Lung (tissue), 12 donors: ENCODE measurements around the gene SPTBN1. TPM values are rescaled to one million over a fixed set of nuclear protein-coding genes. Genes with fewer than 3 reads are reported as not detected.

Experiments used
- ATAC-seq: fragments of 200-7000 bp; cut with Tn5 transposase; one replicate; pipeline ENCODE4 v1.9.1; 2020; ENCODE audit warnings: moderate number of reproducible peaks; ENCODE audit not compliant: insufficient read depth, low FRiP score
- DNase-seq, 3 donors: peaks; one replicate each; pipeline ENCODE4 v3.0.0-alpha.2; 2013 to 2017
- H3K27ac ChIP-seq, 2 donors: one replicate each; pipeline ENCODE4 v1.5.1; 2013; ENCODE audit warnings: mild to moderate bottlenecking in 2 of 2, moderate library complexity in 2 of 2, control low read depth in 1 of 2, inconsistent platforms in 1 of 2, low read depth in 1 of 2, low read length in 1 of 2
- H3K27me3 ChIP-seq, 3 donors: one replicate each; pipeline ENCODE4 v1.5.1; 2013; ENCODE audit warnings: low read length in 2 of 3; ENCODE audit not compliant: control insufficient read depth in 3 of 3, insufficient read depth in 3 of 3
- H3K36me3 ChIP-seq, 4 donors: one replicate each; pipeline ENCODE4 v1.5.1; 2013; ENCODE audit warnings: low read length in 4 of 4, mild to moderate bottlenecking in 1 of 4, moderate library complexity in 1 of 4; ENCODE audit not compliant: control insufficient read depth in 4 of 4, insufficient read depth in 4 of 4
- H3K4me1 ChIP-seq, 5 donors: one replicate each; pipeline ENCODE4 v1.5.1; 2013; ENCODE audit warnings: low read length in 5 of 5, mild to moderate bottlenecking in 2 of 5, moderate library complexity in 1 of 5; ENCODE audit not compliant: control insufficient read depth in 5 of 5, insufficient read depth in 5 of 5
- H3K4me3 ChIP-seq: one replicate; pipeline ENCODE4 v1.5.1; 2013; ENCODE audit warnings: mild to moderate bottlenecking, control low read depth, moderate library complexity
- H3K9ac ChIP-seq, 2 donors: one replicate each; pipeline ENCODE4 v1.5.1; 2013; ENCODE audit warnings: low read length in 2 of 2, control low read depth in 1 of 2; ENCODE audit not compliant: insufficient read depth in 1 of 2
- H3K9me3 ChIP-seq, 4 donors: one replicate each; pipeline ENCODE4 v1.5.1; 2013; ENCODE audit warnings: low read length in 3 of 4, mild to moderate bottlenecking in 1 of 4, moderate library complexity in 1 of 4; ENCODE audit not compliant: control insufficient read depth in 4 of 4, insufficient read depth in 3 of 4
- WGBS, 2 donors: extraction: QIAGEN DNeasy Blood & Tissue Kit; methylation state at CpG; one replicate each; pipeline ENCODE4 v1.1.7; 2013; 5-methylcytosine and 5-hydroxymethylcytosine counted together
- polyA plus RNA-seq, 2 donors: library from polyadenylated mRNA; stranded (reverse); fragments of 200-250 nt; gene quantifications; one replicate each; pipeline ENCODE4 v1.2.1, GENCODE V29; 2013
- total RNA-seq, 2 donors: library from RNA; depleted of rRNA in 1 of 2; stranded (reverse); fragments of >200 nt in 1 of 2; gene quantifications; one replicate each; pipeline ENCODE4 v1.2.1, GENCODE V29; 2014 to 2021
- TF ChIP-seq, protein P1 (sequence below): IDR thresholded peaks from 2 replicates; pipeline ENCODE4 v1.5.1; 2012; ENCODE audit warnings: mild to moderate bottlenecking; ENCODE audit errors: control extremely low read depth, extremely low read depth
- donor health status: control.
- donor health status: control.
- donor health status: Bipolar disorder and iron deficiency.
- donor health status: healthy.
- donor health status: DM: yes; HTN: yes; CAD: no.

SPTBN1 gene
- total and polyA plus RNA-seq, 4 donors, result 89.4 to 715 (median 275) TPM

GRCh38 chr2:54595161-54595803, 139.2 kb downstream of the SPTBN1 start:
- peaks cover 7 to 50% (median 25%) of the 10 kb centered on the region in 5 donors for H3K4me1 ChIP-seq
- ATAC-seq (no peak), DNase-seq (no peak)
- WGBS, 2 donors, result 89 to 91% methylated on average over 13 of the region's 13 CpGs
- H3K4me3 ChIP-seq, result no peak overlapping the region
- peaks cover 0 to 41% (median 26%) of the 10 kb centered on the region in 4 donors for H3K36me3 ChIP-seq
- no peak overlapping the region for H3K9ac ChIP-seq
- H3K9me3 ChIP-seq, result no peaks in the 10 kb centered on the region
- no peaks in the 10 kb centered on the region for H3K27me3 ChIP-seq
- TF ChIP-seq, protein P1, sequence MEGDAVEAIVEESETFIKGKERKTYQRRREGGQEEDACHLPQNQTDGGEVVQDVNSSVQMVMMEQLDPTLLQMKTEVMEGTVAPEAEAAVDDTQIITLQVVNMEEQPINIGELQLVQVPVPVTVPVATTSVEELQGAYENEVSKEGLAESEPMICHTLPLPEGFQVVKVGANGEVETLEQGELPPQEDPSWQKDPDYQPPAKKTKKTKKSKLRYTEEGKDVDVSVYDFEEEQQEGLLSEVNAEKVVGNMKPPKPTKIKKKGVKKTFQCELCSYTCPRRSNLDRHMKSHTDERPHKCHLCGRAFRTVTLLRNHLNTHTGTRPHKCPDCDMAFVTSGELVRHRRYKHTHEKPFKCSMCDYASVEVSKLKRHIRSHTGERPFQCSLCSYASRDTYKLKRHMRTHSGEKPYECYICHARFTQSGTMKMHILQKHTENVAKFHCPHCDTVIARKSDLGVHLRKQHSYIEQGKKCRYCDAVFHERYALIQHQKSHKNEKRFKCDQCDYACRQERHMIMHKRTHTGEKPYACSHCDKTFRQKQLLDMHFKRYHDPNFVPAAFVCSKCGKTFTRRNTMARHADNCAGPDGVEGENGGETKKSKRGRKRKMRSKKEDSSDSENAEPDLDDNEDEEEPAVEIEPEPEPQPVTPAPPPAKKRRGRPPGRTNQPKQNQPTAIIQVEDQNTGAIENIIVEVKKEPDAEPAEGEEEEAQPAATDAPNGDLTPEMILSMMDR, result no peak
- H3K27ac ChIP-seq, result peak overlapping the region in 1 of 2 donors; percentile 62

DNA sequence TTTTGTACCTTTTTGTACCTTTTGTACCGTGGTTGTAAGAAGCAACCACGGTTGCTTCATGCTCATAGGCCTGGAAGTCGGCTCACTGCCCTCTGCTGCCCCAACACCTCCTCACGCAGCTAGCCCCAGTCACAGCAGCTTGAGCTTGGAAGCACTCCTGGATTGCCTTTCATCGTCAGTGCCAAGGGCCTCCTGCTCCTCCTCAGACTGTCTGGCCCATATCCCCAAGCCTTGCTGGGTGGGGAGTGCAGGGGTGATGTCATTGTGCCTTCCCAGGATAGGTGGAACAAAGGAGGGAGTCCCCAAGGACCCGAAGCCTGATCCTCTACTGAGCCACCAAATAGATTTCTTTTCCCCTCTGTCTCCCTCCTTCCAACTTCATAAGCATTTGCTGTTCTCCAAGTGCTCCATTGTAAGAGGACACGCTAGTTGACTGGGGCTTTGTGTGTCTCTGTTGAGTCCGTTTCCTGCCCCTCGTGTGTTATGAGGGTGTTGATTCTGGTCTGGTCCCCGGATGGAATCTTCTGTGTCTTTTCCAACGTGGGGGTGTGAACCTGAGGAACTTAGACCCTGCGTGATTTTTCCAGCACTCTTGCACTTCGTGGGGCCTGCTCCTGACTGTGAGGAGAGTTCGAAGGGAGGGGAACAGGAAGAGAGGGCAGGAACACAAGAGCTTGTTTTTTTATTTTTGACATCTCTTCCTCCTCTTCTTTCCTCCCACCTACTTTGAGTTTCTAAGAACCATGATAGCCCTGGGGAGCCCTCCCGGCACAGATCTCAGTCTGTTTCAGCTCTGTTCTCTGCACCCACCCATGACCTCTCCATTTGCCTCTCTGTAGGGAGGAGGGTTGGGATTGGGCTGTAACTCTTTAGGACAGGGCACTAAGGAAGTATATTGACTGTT, 140.1 kb downstream of the SPTBN1 start:
- Histone ChIP-seq H3K4me3 (no peak overlapping the region), H3K27me3 (no peaks in the 10 kb centered on the region), H3K9ac (no peak overlapping the region), H3K36me3 (peaks cover 0 to 40% (median 27%) of the 10 kb centered on the region in 4 donors), H3K4me1 (peaks cover 10 to 52% (median 22%) of the 10 kb centered on the region in 5 donors), H3K27ac (peak overlapping the region in 1 of 2 donors; percentile 62), H3K9me3 (no peaks in the 10 kb centered on the region)
- TF ChIP-seq, protein P1, result no peak
- WGBS, 2 donors, result 34 to 37% methylated on average over 15 of the region's 15 CpGs
- ATAC-seq (peak; percentile 32), DNase-seq (peak in 1 of 3 donors; percentile 26)

- Histone ChIP-seq H3K27ac (peak overlapping the region in 1 of 2 donors; percentile 37), H3K9me3 (no peaks in the 10 kb centered on the region), H3K4me1 (peaks cover 20 to 56% (median 27%) of the 10 kb centered on the region in 5 donors), H3K36me3 (peaks cover 0 to 44% (median 28%) of the 10 kb centered on the region in 4 donors), H3K9ac (no peak overlapping the region), H3K27me3 (no peaks in the 10 kb centered on the region), H3K4me3 (no peak overlapping the region)
- TF ChIP-seq, protein P1, result no peak
- ATAC-seq (no peak), DNase-seq (no peak)
- 51 to 60% methylated on average over 5 of the region's 5 CpGs for WGBS, 2 donors
Measured at GRCh38 chr2:54597153-54597848, 141.2 kb downstream of the SPTBN1 start.
